HPDE6-E6E7 (cell line): ENCODE data around the gene HPGDS.
"Not testable (repeated sequence)": the region's sequence is repeated elsewhere in the genome, so short reads cannot be mapped to it uniquely, and the experiment has no call there.

ENCODE experiments used
- DNase-seq: peaks from one replicate; pipeline ENCODE4 v3.0.0; 2011; ENCODE audit warnings: missing footprints; ENCODE audit errors: extremely low spot score

The HPGDS gene

DNA sequence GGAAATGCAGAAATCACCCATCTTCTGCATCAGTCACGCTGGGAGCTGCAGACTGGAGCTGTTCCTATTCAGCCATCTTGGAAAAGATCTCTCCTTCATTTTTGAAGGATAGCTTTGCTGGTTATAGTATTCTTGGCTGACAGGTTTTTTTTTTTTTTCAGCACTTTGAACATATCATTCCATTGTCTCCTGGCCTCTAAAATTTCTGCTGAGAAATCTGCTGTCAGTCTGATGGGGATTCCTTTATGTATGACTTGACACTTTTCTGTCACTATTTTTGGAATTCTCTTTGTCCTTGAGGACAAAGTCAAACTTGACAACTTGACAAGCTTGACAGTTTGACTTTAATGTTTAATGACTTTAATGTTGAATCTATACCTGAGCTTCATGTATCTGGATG, 16.8 kb downstream of the HPGDS start:
- DNase-seq, result no peak

DNA sequence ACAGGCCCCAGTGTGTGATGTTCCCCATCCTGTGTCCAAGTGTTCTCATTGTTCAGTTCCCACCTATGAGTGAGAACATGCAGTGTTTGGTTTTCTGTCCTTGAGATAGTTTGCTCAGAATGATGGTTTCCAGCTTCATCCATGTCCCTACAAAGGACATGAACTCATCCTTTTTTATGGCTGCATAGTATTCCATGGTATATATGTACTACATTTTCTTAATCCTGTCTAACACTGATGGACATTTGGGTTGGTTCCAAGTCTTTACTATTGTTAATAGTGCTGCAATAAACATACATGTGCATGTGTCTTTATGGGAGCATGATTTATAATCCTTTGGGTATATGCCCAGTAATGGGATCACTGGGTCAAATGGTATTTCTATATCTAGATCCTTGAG, 22.7 kb downstream of the HPGDS start:
- DNase-seq, result not testable (repeated sequence)

GRCh38 chr4:94307231-94307871, 35.3 kb downstream of the HPGDS start:
- peak; percentile 6 for DNase-seq

GRCh38 chr4:94306713-94307112, 35.9 kb downstream of the HPGDS start:
- DNase-seq, result no peak

DNA sequence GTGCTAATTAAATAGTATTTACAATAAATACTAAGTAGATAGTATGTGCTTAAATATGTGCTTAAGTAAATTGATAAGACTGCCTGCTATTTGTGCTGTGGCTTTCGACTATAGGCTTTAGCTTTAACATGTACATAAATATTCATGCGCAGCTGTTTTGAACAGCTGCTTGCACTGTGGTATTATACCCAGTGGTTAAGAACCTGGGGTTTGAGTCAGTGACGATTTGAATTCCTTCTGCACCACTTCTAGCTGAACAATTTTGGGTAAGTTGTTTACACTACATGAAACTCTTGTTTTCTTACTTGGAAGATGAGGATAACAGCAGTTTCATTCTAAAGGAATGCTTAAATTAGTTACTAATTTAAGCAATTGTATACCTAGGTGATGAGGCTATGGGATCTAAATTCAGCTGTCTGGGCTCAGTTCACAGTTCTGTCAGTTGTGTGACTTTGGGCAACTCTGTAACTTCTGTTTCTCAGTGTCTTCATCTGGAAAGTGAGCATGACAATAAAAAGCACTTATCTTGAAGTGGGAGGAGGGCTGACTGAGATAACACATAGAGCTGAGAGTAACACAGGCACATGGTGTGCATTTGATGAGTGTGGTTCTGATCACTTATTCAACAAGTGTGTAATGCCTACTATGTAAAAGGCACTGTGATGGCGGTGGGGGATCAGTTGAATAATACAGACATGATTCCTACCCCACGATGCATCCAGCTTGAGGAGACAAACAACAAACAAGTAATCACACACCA, 37.0 kb downstream of the HPGDS start:
- DNase-seq, result no peak

- DNase-seq, result peak; percentile 3
These were observed 38.2 kb downstream of the HPGDS start for GRCh38 chr4:94304365-94304971.

GRCh38 chr4:94302191-94302590, 40.4 kb downstream of the HPGDS start:
- no peak for DNase-seq

DNA sequence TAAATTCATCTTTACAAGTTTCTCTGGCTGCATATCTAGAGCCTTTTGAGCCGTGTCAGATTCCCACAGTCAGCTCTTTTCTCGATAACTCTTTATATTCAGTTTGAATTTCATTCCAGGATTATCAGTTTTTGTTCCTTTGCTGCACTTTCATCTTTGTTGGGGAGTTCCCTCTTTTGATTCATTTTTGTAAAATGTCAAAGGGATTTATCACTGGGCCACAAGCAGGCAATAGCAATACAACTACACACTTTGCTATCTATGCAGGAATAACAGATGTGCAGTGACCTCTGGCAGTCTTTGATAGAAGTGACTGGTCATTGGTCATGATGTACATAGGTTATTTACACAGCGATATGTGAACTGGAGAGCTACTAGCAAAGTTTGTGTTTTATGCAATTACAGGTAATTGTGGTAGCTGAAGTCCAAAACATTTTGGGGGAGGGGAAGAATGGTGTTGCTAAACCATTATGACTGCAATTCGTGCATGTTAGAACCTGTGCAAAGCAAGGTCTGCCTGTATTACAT, 43.8 kb downstream of the HPGDS start:
- DNase-seq, result peak; percentile 11

GRCh38 chr4:94295473-94295872, 47.2 kb downstream of the HPGDS start:
- DNase-seq, result not testable (repeated sequence)

DNA sequence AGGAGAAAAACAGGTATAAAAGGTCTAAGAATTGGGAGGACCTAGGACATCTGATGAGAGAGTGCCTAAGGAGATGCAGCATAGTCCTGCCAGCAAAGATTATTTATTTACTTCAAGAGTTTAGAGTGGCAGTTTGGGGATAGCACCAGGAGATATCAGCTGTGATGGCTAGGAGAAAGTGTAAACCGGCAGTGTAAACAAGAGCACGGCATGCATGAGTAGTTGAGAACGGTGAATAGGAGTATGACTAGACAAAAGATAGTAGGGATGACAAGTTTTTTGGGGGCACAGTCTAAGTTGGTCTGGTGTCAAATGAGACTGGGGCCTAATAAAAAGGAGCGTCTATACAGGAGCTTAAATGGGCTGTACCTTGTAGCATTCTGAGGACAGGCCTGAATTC, 48.7 kb downstream of the HPGDS start:
- DNase-seq, result not testable (repeated sequence)

DNA sequence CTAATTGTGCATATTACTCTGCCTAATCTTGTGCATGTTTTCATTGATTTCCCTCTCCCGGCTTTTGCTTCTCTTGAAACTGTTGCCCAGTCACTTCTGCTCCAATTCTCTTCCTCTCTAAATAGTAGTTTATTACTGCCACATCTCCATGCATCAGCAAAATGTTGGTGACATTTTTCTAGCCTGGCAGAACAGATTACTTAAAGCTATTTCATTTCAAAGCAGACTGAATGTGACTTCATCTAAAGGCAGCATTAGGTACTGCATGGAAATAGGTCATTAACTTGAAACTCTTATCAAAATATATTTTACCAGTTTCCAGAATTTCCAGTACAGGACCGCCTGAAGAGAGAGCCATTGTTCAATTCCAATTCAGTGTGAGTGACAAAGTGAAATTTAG, 52.4 kb downstream of the HPGDS start:
- no peak for DNase-seq

- no peak for DNase-seq
These were observed 57.0 kb downstream of the HPGDS start for GRCh38 chr4:94285666-94286065.

DNA sequence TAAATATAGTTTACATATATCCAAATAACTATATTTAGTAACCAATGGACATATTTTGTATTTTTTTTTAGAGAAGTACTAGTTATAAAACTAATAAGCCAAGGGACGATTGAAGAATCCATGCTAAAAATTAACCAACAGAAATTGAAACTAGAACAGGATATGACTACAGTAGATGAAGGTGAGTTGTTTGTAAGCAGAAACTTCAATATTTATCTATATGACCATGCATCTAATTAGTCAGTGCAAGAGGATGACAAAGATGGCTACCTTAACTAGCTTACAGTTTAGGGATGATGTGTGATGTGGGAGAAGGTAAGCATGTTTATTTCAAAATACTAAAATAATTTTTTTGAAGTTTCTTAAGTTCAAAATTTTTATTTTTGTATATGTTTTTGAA, 57.7 kb downstream of the HPGDS start:
- no peak for DNase-seq

GRCh38 chr4:94278781-94279180, 63.9 kb downstream of the HPGDS start:
- DNase-seq, result no peak

GRCh38 chr4:94277534-94277933, 65.1 kb downstream of the HPGDS start:
- DNase-seq, result no peak

- no peak for DNase-seq
These were observed 66.4 kb downstream of the HPGDS start for GRCh38 chr4:94276204-94276603.

- no peak for DNase-seq
These were observed 67.7 kb downstream of the HPGDS start for GRCh38 chr4:94274912-94275311.

GRCh38 chr4:94271248-94271647, 71.4 kb downstream of the HPGDS start:
- DNase-seq, result no peak

DNA sequence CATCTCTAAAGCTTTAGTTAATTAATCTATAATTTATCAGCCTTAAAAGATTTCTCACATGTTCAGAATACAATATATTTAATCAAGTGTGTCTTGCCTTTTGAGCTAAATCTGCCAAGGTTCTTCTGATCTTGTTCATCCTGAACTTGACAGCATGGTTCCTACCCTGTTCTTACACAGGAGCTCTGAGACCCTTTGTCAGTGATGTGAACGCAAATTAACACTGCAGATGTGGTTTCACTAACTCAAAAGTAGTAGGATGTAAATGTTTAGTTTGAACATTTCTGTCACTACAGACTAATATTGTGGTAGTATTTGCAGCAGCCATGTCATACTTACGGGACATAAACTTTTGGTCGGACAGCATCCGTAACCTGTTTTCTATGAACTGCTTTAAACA, 75.6 kb downstream of the HPGDS start:
- no peak for DNase-seq

DNA sequence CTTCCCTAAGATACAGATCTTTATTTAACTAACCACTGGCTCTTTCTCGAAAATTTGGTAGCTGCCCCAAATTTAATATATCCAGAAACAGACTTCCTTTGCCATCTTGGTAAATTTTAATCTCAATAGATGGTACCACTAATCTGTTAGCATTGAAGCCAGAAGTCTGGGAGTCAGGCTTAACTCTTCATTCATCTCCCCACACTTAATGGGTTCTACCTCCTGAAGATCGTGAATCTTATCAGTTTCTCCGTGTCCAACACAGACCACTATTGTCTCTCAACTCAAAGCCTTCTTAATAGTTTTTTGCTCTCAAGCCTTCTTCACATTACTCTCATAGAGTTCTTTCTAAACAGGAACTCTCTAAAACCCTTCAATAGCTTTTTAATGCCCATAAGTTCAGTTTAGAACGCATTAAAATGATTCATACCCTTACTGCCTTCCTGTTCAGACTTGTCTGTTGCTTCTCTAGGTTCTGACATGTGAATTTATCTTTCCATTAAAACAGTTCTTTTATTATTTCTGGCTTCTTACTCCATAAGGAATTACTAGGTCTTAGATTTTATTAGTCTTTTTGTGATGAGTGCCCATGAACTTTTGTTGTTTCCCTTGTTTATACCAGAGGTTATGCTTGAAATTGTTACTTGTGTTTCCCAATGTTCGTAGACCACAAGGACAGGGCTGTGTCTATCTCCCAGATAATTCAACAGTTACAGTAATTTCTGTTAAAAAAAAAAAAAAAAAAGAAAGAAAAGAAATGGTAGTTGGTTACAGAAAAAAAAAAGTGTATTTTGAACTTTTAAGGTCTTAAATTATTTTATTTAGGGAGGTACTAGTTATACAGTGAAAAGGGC, 80.2 kb downstream of the HPGDS start:
- peak; percentile 39 for DNase-seq

DNA sequence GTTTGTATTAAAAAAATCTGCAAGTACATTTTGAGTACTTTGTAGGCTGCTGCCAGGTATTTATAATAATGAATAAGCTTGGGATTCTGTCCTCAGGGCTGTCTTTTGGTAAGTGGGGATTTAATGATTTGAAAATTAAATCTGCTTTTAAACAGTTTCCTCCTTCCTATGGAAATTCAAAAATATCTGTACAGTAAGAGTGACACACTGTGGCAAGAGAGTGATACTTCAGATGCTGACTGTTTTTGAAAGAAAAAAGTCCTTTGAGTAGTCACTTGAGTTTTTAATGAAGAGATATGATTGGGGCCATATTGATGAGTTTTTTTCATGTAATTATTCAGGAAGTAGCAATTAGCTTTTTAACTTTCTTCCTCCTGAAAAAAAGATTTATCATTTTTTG, 85.8 kb downstream of the HPGDS start:
- no peak for DNase-seq
